Loucy (cell line): Measurements from ENCODE around the gene CD58.

ENCODE experiments used
- EZH2phosphoT487 ChIP-seq: fragments of 200-600 bp; IDR thresholded peaks from 2 replicates; pipeline ENCODE4 v1.6.1; 2018; ENCODE audit warnings: antibody characterized with exemption, mild to moderate bottlenecking, moderate library complexity, borderline replicate concordance
- TF ChIP-seq, protein P1 (sequence below): fragments of 200-600 bp; sonication (generic); conservative IDR thresholded peaks from 2 replicates; pipeline ENCODE4 v1.5.1; 2014; ENCODE audit warnings: mild to moderate bottlenecking, antibody characterized with exemption, low read length

DNA sequence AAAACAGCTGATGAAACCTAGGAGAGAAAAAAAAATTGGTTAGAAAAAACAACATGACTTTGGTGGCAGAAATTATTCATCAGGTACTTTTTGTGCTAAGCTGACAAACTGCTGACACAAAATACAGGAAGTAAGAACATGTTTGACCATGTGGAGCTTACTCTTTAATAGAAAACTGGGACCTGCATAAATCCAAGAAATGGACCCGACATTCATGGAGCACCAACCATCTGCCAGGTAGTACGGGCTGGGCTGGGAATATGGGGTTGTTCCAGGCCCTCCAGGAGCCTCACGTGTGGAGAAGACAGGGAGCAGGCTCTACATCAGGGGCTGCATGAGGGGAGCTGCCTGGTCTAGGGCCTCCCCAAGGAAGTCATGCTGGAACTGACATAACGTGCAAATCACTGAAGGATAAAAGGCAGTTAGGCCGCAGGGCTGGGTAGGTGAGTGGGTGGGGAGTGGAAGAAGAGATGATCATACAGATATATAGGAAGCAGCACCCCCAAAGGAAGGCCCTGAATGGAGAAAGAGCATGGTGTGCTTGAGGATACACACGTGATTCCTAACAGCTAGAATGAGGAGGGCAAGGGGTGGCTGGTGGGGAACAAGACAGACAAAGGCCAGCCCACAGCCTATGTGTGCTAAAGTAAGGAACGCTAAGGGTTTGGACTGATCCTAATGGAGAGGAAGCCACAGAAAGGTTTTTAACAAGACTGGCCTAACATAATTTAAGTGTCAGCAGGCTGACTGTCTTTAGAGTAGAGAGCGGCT, 26.1 kb downstream of the CD58 start:
- TF ChIP-seq, protein P1, sequence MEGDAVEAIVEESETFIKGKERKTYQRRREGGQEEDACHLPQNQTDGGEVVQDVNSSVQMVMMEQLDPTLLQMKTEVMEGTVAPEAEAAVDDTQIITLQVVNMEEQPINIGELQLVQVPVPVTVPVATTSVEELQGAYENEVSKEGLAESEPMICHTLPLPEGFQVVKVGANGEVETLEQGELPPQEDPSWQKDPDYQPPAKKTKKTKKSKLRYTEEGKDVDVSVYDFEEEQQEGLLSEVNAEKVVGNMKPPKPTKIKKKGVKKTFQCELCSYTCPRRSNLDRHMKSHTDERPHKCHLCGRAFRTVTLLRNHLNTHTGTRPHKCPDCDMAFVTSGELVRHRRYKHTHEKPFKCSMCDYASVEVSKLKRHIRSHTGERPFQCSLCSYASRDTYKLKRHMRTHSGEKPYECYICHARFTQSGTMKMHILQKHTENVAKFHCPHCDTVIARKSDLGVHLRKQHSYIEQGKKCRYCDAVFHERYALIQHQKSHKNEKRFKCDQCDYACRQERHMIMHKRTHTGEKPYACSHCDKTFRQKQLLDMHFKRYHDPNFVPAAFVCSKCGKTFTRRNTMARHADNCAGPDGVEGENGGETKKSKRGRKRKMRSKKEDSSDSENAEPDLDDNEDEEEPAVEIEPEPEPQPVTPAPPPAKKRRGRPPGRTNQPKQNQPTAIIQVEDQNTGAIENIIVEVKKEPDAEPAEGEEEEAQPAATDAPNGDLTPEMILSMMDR, result no peak
- no peak for TF ChIP-seq EZH2phosphoT487
